ENCODE results near the gene NPAS2.

The NPAS2 gene

GRCh38 chr2:101026923-101027469 is 207.1 kb downstream of the NPAS2 start:
- no peak for DNase-seq

DNA sequence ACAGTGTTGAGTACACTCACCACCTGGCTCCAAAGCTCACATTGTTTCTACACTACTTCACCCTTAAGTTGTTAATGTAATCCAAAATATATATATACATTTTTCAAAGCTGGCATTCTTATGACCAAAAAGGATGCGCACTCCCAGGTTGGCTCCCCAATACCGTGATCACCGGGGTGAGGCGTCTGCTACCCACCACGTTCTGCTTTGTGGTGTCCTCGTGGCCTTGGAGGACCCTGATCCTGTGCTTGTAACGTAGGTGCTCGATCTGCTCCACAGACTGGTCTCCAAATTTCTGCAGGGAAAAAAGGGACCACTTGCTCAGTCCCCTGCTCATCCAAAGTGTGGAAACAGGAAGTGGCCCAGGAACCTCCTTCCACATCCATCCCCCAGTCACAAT is 207.9 kb downstream of the NPAS2 start:
- no peak for DNase-seq

DNA sequence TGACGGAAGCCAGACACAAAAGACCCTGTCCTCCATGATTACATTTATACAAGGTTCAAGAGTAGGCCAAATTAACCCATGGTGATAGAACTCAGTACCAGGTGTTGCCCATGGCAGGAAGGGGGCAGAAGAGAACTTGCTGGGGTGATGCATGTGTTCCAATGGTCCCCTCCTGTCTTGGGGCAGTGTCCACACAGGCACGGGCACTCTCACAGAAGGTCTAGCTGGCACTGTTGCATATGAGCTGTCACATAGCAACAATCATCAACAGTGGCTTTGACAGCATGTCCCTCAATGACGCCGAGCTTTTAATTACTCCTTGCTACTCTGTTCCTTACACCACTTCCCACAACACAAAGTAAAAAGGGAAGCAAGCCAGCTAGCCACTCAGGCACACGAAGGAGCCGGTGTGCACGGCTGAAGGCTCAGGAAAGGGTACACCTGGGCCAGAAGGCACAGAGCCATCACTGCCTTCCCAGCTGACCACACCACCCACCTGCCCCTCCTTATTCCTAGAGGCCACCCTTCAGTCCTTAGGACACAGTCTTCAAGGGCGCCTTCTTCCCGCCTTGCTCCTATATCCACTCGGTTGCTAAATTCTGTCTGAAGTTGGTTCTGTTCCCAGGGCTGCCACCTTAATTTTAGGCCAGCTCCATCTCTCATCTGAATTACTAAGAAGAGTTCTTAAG is 211.1 kb downstream of the NPAS2 start:
- no peak for DNase-seq

DNA sequence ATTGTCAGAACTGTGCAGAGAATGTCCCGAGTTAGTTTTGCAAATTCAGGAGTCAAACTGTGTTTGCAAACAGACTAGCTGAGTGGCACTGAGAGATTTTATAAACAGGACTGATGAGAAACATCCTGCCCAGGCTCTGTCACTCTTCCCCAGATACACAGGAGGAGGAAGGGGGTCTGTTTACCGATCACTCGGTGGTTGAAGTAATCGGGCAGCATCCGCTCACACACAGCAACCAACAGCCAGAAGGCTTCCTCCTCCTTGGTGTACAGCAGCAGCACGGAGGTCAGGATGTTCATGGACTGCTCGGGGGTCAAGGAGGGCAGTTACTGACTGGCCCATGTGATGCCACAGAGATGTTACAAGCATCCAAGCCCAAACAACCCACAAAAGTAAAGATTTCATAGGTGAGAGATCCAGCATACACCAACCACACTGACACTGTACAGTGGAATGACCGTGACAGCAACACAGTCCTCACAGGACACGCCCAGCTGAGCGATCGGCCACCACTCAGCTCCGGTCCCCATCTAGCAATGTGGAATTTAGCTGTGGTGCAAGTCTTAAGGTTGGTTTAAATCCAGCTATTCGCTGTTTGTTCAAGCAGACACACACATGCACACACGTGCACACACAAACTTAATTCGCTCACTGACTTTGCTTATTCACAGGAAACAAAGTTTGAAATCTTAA is 212.3 kb downstream of the NPAS2 start:
- no peak for DNase-seq

- DNase-seq, result no peak
Observed at GRCh38 chr2:101036562-101036961, 216.6 kb downstream of the NPAS2 start.

DNA sequence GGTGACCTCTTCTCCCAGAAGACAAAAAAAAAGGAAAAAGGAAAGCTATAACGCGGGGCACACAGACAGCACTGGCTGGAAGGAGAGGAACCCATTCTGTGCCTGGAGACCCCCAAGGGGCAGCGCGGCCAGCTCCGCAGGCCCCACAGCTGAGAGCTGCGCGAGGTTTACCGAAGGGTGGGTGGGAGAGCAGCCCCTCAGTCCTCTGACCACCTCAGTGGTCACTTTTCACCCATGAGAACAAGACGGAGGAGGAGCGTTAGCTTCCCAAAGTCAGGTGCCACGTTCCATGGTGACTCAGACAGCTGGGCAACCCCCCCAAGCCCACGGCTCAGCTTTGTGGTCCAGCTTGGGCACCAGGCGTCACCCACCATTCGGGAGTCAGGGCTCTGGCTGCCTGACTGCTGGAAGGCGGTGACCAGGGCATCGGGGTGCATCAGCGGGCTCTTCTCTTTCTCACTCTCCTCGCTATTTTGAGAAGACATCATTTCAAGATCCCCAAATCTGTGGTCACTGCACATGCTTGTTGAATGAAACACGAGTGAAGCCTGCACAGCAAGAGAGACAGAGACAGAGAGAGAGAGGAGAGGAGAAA is 217.3 kb downstream of the NPAS2 start:
- no peak for DNase-seq

GRCh38 chr2:101038455-101039255 is 218.7 kb downstream of the NPAS2 start:
- DNase-seq, result no peak

- DNase-seq, result no peak
Observed at GRCh38 chr2:101040072-101040471, 220.1 kb downstream of the NPAS2 start.

- DNase-seq, result no peak
Observed at GRCh38 chr2:101040761-101041160, 220.8 kb downstream of the NPAS2 start.

GRCh38 chr2:101041413-101041812 is 221.5 kb downstream of the NPAS2 start:
- no peak for DNase-seq

- DNase-seq, result no peak
Observed at GRCh38 chr2:101045330-101045729, 225.4 kb downstream of the NPAS2 start.

All from activated CD4-positive, alpha-beta T cell treated with anti-CD3 and anti-CD28 coated beads for 1 hour (primary cell).